DMS114 treated with DMSO at 0.1 percent for 48 hours (cell line): ENCODE results near the gene CAMTA1.

Experiments used
- DNase-seq: peaks from one replicate; lab custom pipeline; 2025; ENCODE audit not compliant: unreplicated experiment; lab: John Stamatoyannopoulos, UW

CAMTA1 gene

GRCh38 chr1:7555391-7556185 lies 770.3 kb downstream of the CAMTA1 start:
- no peak for DNase-seq

GRCh38 chr1:7557301-7557891 lies 772.1 kb downstream of the CAMTA1 start:
- DNase-seq: no peak

- DNase-seq: no peak
Measured at GRCh38 chr1:7558041-7558461, 772.8 kb downstream of the CAMTA1 start.

GRCh38 chr1:7558481-7558880 lies 773.2 kb downstream of the CAMTA1 start:
- DNase-seq: no peak

- DNase-seq: no peak
Measured at GRCh38 chr1:7558921-7559869, 773.9 kb downstream of the CAMTA1 start.

- no peak for DNase-seq
Measured at GRCh38 chr1:7560128-7560527, 774.9 kb downstream of the CAMTA1 start.

GRCh38 chr1:7560601-7561181 lies 775.4 kb downstream of the CAMTA1 start:
- DNase-seq: no peak

GRCh38 chr1:7561331-7561921 lies 776.2 kb downstream of the CAMTA1 start:
- DNase-seq: no peak

GRCh38 chr1:7561936-7562728 lies 776.9 kb downstream of the CAMTA1 start:
- no peak for DNase-seq

GRCh38 chr1:7562729-7563605 lies 777.7 kb downstream of the CAMTA1 start:
- no peak for DNase-seq

- no peak for DNase-seq
Measured at GRCh38 chr1:7564137-7564536, 778.9 kb downstream of the CAMTA1 start.

- DNase-seq: no peak
Measured at GRCh38 chr1:7565099-7565750, 780.0 kb downstream of the CAMTA1 start.

- DNase-seq: no peak
Measured at GRCh38 chr1:7566417-7567375, 781.4 kb downstream of the CAMTA1 start.

- DNase-seq: no peak
Measured at GRCh38 chr1:7567376-7567775, 782.1 kb downstream of the CAMTA1 start.

GRCh38 chr1:7568053-7568452 lies 782.8 kb downstream of the CAMTA1 start:
- DNase-seq: no peak

- DNase-seq: no peak
Measured at GRCh38 chr1:7568901-7569524, 783.8 kb downstream of the CAMTA1 start.

- no peak for DNase-seq
Measured at GRCh38 chr1:7570311-7570710, 785.1 kb downstream of the CAMTA1 start.
